Measurements from ENCODE around the gene DPYSL3.

DPYSL3 gene

DNA sequence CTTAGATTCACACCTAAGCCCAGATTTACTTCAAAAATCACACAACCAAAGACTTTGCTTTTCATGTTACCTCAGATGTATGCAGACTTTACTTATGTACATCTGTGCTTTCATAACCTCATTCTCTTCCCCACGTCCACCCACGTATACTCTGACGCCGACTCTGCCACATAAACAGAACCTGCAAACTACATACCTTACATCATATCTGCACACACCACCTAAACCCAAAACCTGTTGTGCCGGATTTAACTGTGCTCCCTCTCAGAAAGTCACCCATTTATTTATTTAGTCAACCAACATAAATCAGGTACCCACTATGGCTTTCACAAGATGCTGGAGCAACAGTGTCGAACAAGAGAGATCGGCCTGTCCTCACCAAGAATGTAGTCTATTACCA, 1.0 kb upstream of the DPYSL3 start:
- Histone ChIP-seq H2BK15ac (replicated peaks; ENCODE audit: low read depth) (no peak overlapping the region), H3K9ac (ENCODE audit: low read length) (no peak overlapping the region), H3K79me2 (ENCODE audit: control insufficient read depth, insufficient read depth, low read length) (no peaks in the 10 kb centered on the region), H3K56ac (ENCODE audit: low read length) (no peak overlapping the region), H2BK120ac (ENCODE audit: low read depth, low read length) (no peak overlapping the region), H3K27me3 (ENCODE audit: insufficient read depth, low read length, poor library complexity) (no peaks in the 10 kb centered on the region), H3K23ac (ENCODE audit: low read length) (no peak overlapping the region), H3K4me1 (ENCODE audit: control insufficient read depth, low read depth, low read length) (peaks cover 1% of the 10 kb centered on the region), H3K36me3 (ENCODE audit: control insufficient read depth, insufficient read depth, low read length) (no peaks in the 10 kb centered on the region), H3K4me3 (ENCODE audit: low read length) (no peak overlapping the region), H3K18ac (ENCODE audit: low read length) (no peak overlapping the region), H2BK5ac (ENCODE audit: low read length) (no peak overlapping the region), H3K4ac (ENCODE audit: low read depth, low read length) (no peak overlapping the region), H2AK5ac (ENCODE audit: low read length) (no peak overlapping the region), H3K4me2 (ENCODE audit: low read length) (no peak overlapping the region), H3K79me1 (ENCODE audit: low read length) (no peaks in the 10 kb centered on the region), H3K27ac (ENCODE audit: low read depth, low read length) (no peak overlapping the region), H4K5ac (ENCODE audit: low read length) (no peak overlapping the region), H4K8ac (ENCODE audit: low read depth, low read length) (no peak overlapping the region)
- DNase-seq = no peak
- WGBS (ENCODE audit: extremely low coverage, insufficient coverage, low lambda C conversion rate) = 100% methylated on average over 4 of the region's 7 CpGs

DNA sequence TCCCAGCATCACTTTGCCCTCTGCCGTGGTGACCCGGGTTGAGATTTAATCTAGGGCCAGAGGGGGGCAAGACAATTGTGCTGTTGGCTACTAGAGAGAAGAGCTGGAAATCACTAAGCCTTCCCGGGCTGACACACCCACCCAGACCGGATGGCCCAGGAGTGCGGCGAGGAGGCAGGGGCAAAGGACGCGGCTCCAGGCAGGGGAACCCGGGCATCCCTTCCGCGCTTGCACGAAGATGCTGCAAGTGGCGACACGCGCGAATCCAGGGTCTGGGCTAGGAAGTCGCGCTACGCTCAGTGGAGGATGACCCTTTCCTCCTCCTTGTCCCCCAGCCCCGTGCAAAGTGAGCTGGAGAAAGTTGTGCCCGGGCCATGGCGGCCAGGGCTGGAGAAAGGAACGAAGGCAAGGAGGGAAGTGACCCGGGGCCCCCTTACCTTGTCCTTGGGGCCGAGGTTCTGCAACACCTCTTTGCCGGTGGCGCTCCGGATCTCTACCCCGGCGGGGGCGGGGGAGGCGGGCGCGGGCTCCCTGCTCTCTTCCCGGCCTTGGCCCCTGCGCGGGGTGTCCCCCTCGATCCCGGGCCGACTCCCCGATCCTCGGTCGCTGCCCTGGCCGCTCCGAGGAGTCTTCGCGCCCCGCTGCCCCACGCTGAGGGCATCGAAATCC, 693 bp downstream of the DPYSL3 start:
- H2BK5ac ChIP-seq (ENCODE audit: low read length) = peak overlapping the region; percentile 52
- peak; percentile 50 for DNase-seq
- H3K36me3 ChIP-seq (ENCODE audit: control insufficient read depth, insufficient read depth, low read length) = no peaks in the 10 kb centered on the region
- peak overlapping the region; percentile 100 for H3K23ac ChIP-seq (ENCODE audit: low read length)
- H2AK5ac ChIP-seq (ENCODE audit: low read length) = no peak overlapping the region
- peak overlapping the region; percentile 10 for H3K18ac ChIP-seq (ENCODE audit: low read length)
- no peak overlapping the region for H2BK120ac ChIP-seq (ENCODE audit: low read depth, low read length)
- H2BK15ac ChIP-seq (replicated peaks; ENCODE audit: low read depth) = no peak overlapping the region
- H4K5ac ChIP-seq (ENCODE audit: low read length) = no peak overlapping the region
- no peak overlapping the region for H3K4ac ChIP-seq (ENCODE audit: low read depth, low read length)
- no peaks in the 10 kb centered on the region for H3K79me1 ChIP-seq (ENCODE audit: low read length)
- H3K79me2 ChIP-seq (ENCODE audit: control insufficient read depth, insufficient read depth, low read length) = no peaks in the 10 kb centered on the region
- peak overlapping the region; percentile 93 for H3K56ac ChIP-seq (ENCODE audit: low read length)
- H4K8ac ChIP-seq (ENCODE audit: low read depth, low read length) = no peak overlapping the region
- H3K4me3 ChIP-seq (ENCODE audit: low read length) = peak overlapping the region; percentile 70
- no peaks in the 10 kb centered on the region for H3K27me3 ChIP-seq (ENCODE audit: insufficient read depth, low read length, poor library complexity)
- peak overlapping the region; percentile 84 for H3K9ac ChIP-seq (ENCODE audit: low read length)
- H3K4me2 ChIP-seq (ENCODE audit: low read length) = peak overlapping the region; percentile 85
- WGBS (ENCODE audit: extremely low coverage, insufficient coverage, low lambda C conversion rate) = no CpG with 5 or more reads among the region's 50 CpGs
- no peak overlapping the region for H3K27ac ChIP-seq (ENCODE audit: low read depth, low read length)
- peaks cover 1% of the 10 kb centered on the region for H3K4me1 ChIP-seq (ENCODE audit: control insufficient read depth, low read depth, low read length)

DNA sequence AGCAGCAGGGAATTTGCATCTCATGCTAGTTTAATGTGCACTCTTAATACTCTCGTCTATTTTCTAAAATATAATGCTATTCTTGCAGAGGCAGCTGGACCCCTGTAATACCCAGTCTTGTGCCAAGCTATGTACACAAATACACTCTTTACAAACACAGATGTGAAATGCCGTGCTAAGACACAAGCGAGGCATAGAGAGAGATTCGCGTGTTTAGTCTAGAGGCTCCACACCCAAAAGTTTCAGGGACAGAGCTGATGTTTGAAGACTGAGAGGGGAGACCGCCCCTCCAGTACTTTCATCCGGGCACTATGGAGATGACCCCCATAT, 1.2 kb downstream of the DPYSL3 start:
- peaks cover 1% of the 10 kb centered on the region for H3K4me1 ChIP-seq (ENCODE audit: control insufficient read depth, low read depth, low read length)
- no peak overlapping the region for H3K18ac ChIP-seq (ENCODE audit: low read length)
- H2AK5ac ChIP-seq (ENCODE audit: low read length) = no peak overlapping the region
- no peak overlapping the region for H3K27ac ChIP-seq (ENCODE audit: low read depth, low read length)
- H3K79me1 ChIP-seq (ENCODE audit: low read length) = no peaks in the 10 kb centered on the region
- H2BK15ac ChIP-seq (replicated peaks; ENCODE audit: low read depth) = no peak overlapping the region
- H3K56ac ChIP-seq (ENCODE audit: low read length) = no peak overlapping the region
- H4K8ac ChIP-seq (ENCODE audit: low read depth, low read length) = no peak overlapping the region
- H3K23ac ChIP-seq (ENCODE audit: low read length) = no peak overlapping the region
- no peak overlapping the region for H2BK5ac ChIP-seq (ENCODE audit: low read length)
- H3K27me3 ChIP-seq (ENCODE audit: insufficient read depth, low read length, poor library complexity) = no peaks in the 10 kb centered on the region
- no peak overlapping the region for H2BK120ac ChIP-seq (ENCODE audit: low read depth, low read length)
- H4K5ac ChIP-seq (ENCODE audit: low read length) = no peak overlapping the region
- H3K4me3 ChIP-seq (ENCODE audit: low read length) = peak overlapping the region; percentile 70
- peaks cover 1% of the 10 kb centered on the region for H3K79me2 ChIP-seq (ENCODE audit: control insufficient read depth, insufficient read depth, low read length)
- WGBS (ENCODE audit: extremely low coverage, insufficient coverage, low lambda C conversion rate) = no CpG with 5 or more reads among the region's 7 CpGs
- DNase-seq = no peak
- no peaks in the 10 kb centered on the region for H3K36me3 ChIP-seq (ENCODE audit: control insufficient read depth, insufficient read depth, low read length)
- peak overlapping the region; percentile 84 for H3K9ac ChIP-seq (ENCODE audit: low read length)
- H3K4me2 ChIP-seq (ENCODE audit: low read length) = peak overlapping the region; percentile 85
- H3K4ac ChIP-seq (ENCODE audit: low read depth, low read length) = no peak overlapping the region

DNA sequence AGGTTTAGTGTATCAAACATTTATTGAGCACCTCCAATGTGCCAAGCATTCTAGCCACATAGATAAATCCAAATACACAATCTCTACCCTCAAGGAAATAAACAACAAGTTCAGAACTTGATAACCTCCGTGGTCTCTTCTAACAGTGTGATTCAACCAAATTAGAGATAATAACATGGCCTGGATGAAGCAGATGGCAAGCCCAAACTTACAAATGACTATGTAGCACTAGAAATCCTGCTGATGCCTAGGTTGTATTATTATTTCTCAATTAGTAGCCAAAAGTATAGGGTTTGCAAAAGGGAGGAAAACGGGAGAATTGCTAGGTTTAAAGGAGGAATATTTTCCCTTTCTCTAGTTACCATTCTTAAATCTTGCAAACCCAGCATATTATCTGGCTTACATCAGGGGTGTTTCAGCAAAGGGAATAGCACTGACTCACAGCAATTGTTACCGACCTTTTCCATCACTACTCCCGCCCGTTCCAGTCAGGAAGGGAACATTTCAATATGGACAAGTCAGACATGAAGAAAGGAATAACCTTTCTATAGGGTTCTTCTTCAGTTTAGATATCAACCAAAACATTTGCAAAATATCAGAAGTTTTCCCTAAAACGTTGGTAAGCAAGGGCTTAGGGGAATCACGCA, 2.3 kb downstream of the DPYSL3 start:
- no peaks in the 10 kb centered on the region for H3K79me1 ChIP-seq (ENCODE audit: low read length)
- no peak overlapping the region for H3K4me3 ChIP-seq (ENCODE audit: low read length)
- no peak overlapping the region for H3K27ac ChIP-seq (ENCODE audit: low read depth, low read length)
- H3K4me1 ChIP-seq (ENCODE audit: control insufficient read depth, low read depth, low read length) = peaks cover 1% of the 10 kb centered on the region
- H4K5ac ChIP-seq (ENCODE audit: low read length) = no peak overlapping the region
- H2BK15ac ChIP-seq (replicated peaks; ENCODE audit: low read depth) = no peak overlapping the region
- no peak overlapping the region for H2AK5ac ChIP-seq (ENCODE audit: low read length)
- no peak overlapping the region for H3K56ac ChIP-seq (ENCODE audit: low read length)
- no peak overlapping the region for H3K9ac ChIP-seq (ENCODE audit: low read length)
- no peak overlapping the region for H2BK5ac ChIP-seq (ENCODE audit: low read length)
- no peak overlapping the region for H3K4me2 ChIP-seq (ENCODE audit: low read length)
- H3K23ac ChIP-seq (ENCODE audit: low read length) = no peak overlapping the region
- H3K79me2 ChIP-seq (ENCODE audit: control insufficient read depth, insufficient read depth, low read length) = peaks cover 1% of the 10 kb centered on the region
- no peaks in the 10 kb centered on the region for H3K36me3 ChIP-seq (ENCODE audit: control insufficient read depth, insufficient read depth, low read length)
- H3K18ac ChIP-seq (ENCODE audit: low read length) = no peak overlapping the region
- no peak overlapping the region for H4K8ac ChIP-seq (ENCODE audit: low read depth, low read length)
- H3K4ac ChIP-seq (ENCODE audit: low read depth, low read length) = no peak overlapping the region
- H2BK120ac ChIP-seq (ENCODE audit: low read depth, low read length) = no peak overlapping the region
- DNase-seq = peak; percentile 12
- no CpG with 5 or more reads among the region's 7 CpGs for WGBS (ENCODE audit: extremely low coverage, insufficient coverage, low lambda C conversion rate)
- H3K27me3 ChIP-seq (ENCODE audit: insufficient read depth, low read length, poor library complexity) = no peaks in the 10 kb centered on the region

GRCh38 chr5:147504535-147504934, 5.3 kb downstream of the DPYSL3 start:
- Histone ChIP-seq H3K79me2 (ENCODE audit: control insufficient read depth, insufficient read depth, low read length) (peaks cover 1% of the 10 kb centered on the region), H4K8ac (ENCODE audit: low read depth, low read length) (no peak overlapping the region), H3K56ac (ENCODE audit: low read length) (no peak overlapping the region), H3K9ac (ENCODE audit: low read length) (no peak overlapping the region), H3K18ac (ENCODE audit: low read length) (no peak overlapping the region), H3K4ac (ENCODE audit: low read depth, low read length) (no peak overlapping the region), H2BK120ac (ENCODE audit: low read depth, low read length) (peak overlapping the region; percentile 24), H4K5ac (ENCODE audit: low read length) (no peak overlapping the region), H3K4me3 (ENCODE audit: low read length) (no peak overlapping the region), H3K4me1 (ENCODE audit: control insufficient read depth, low read depth, low read length) (no peaks in the 10 kb centered on the region), H3K79me1 (ENCODE audit: low read length) (no peaks in the 10 kb centered on the region), H2AK5ac (ENCODE audit: low read length) (no peak overlapping the region), H2BK15ac (replicated peaks; ENCODE audit: low read depth) (no peak overlapping the region), H3K23ac (ENCODE audit: low read length) (no peak overlapping the region), H2BK5ac (ENCODE audit: low read length) (no peak overlapping the region), H3K27ac (ENCODE audit: low read depth, low read length) (no peak overlapping the region), H3K36me3 (ENCODE audit: control insufficient read depth, insufficient read depth, low read length) (no peaks in the 10 kb centered on the region), H3K4me2 (ENCODE audit: low read length) (no peak overlapping the region), H3K27me3 (ENCODE audit: insufficient read depth, low read length, poor library complexity) (no peaks in the 10 kb centered on the region)
- no CpG with 5 or more reads among the region's 1 CpG for WGBS (ENCODE audit: extremely low coverage, insufficient coverage, low lambda C conversion rate)
- no peak for DNase-seq

DNA sequence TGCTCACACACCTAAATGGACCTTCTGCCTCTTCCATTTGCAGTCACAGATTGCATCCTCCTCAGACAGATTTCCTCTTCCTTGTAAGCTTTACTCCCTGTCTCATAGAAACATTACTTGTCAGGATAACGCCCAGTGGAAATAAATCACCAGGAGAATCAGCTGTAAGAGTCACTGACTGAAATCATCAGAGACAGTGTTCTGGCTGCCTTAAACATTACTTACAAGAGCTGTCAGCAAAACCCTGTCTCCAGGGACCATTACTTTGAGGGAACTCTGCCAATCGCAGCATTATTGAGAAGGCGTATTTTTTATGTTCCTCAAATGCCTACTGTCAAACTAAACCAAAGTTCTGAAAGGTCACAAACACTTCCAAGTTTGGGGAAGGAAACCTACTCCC, 5.9 kb downstream of the DPYSL3 start:
- Histone ChIP-seq H3K27ac (ENCODE audit: low read depth, low read length) (no peak overlapping the region), H2BK15ac (replicated peaks; ENCODE audit: low read depth) (no peak overlapping the region)
- WGBS (ENCODE audit: extremely low coverage, insufficient coverage, low lambda C conversion rate) = no CpG with 5 or more reads among the region's 3 CpGs

More for the DNA sequence above, 5.9 kb downstream of the DPYSL3 start:
- H3K4me3 ChIP-seq (ENCODE audit: low read length) = no peak overlapping the region
- no peaks in the 10 kb centered on the region for H3K4me1 ChIP-seq (ENCODE audit: control insufficient read depth, low read depth, low read length)
- H3K4me2 ChIP-seq (ENCODE audit: low read length) = no peak overlapping the region
- H3K9ac ChIP-seq (ENCODE audit: low read length) = no peak overlapping the region
- no peak overlapping the region for H3K23ac ChIP-seq (ENCODE audit: low read length)
- no peak overlapping the region for H3K18ac ChIP-seq (ENCODE audit: low read length)
- peak overlapping the region; percentile 24 for H2BK120ac ChIP-seq (ENCODE audit: low read depth, low read length)
- no peak overlapping the region for H2BK5ac ChIP-seq (ENCODE audit: low read length)
- H3K56ac ChIP-seq (ENCODE audit: low read length) = no peak overlapping the region
- no peaks in the 10 kb centered on the region for H3K27me3 ChIP-seq (ENCODE audit: insufficient read depth, low read length, poor library complexity)
- no peak overlapping the region for H4K5ac ChIP-seq (ENCODE audit: low read length)
- no peaks in the 10 kb centered on the region for H3K36me3 ChIP-seq (ENCODE audit: control insufficient read depth, insufficient read depth, low read length)
- H4K8ac ChIP-seq (ENCODE audit: low read depth, low read length) = no peak overlapping the region
- no peak overlapping the region for H2AK5ac ChIP-seq (ENCODE audit: low read length)
- DNase-seq = no peak
- H3K79me2 ChIP-seq (ENCODE audit: control insufficient read depth, insufficient read depth, low read length) = peaks cover 1% of the 10 kb centered on the region
- no peaks in the 10 kb centered on the region for H3K79me1 ChIP-seq (ENCODE audit: low read length)
- H3K4ac ChIP-seq (ENCODE audit: low read depth, low read length) = no peak overlapping the region

Data from mesendoderm (in vitro differentiated cells).